Endodermal cell (in vitro differentiated cells): Measurements from ENCODE around the gene MBOAT2. TPM values are rescaled to one million over a fixed set of nuclear protein-coding genes. Genes with fewer than 3 reads are reported as not detected.
A peak's percentile ranks its signal among the peaks of the same experiment; 100 is the strongest.

Experiments used
- DNase-seq: peaks from one replicate; pipeline ENCODE4 v3.0.0-alpha.2; 2017
- H3K27ac ChIP-seq: 2 replicates; pipeline ENCODE4 v1.5.1; 2013; ENCODE audit warnings: mild to moderate bottlenecking, low read depth, low read length, moderate library complexity
- H3K27me3 ChIP-seq: 2 replicates; pipeline ENCODE4 v1.6.1; 2013; ENCODE audit warnings: mild to moderate bottlenecking, low read length, moderate library complexity; ENCODE audit not compliant: insufficient read depth, control insufficient read depth, poor library complexity, severe bottlenecking
- H3K36me3 ChIP-seq: 2 replicates; pipeline ENCODE4 v1.7.0; 2013; ENCODE audit warnings: mild to moderate bottlenecking, low read length, moderate library complexity; ENCODE audit not compliant: control insufficient read depth, insufficient read depth
- H3K4me1 ChIP-seq: one replicate; pipeline ENCODE4 v1.7.0; 2013; ENCODE audit warnings: low read length; ENCODE audit not compliant: control insufficient read depth, insufficient read depth
- H3K4me3 ChIP-seq: 2 replicates; pipeline ENCODE4 v1.5.1; 2013; ENCODE audit warnings: mild to moderate bottlenecking, low read length, moderate library complexity
- H3K9ac ChIP-seq: 2 replicates; pipeline ENCODE4 v1.6.1; 2013; ENCODE audit warnings: mild to moderate bottlenecking, low read length, moderate library complexity; ENCODE audit not compliant: poor library complexity, severe bottlenecking; ENCODE audit errors: extremely low read depth
- H3K9me3 ChIP-seq: 2 replicates; pipeline ENCODE4 v1.6.1; 2013; ENCODE audit warnings: mild to moderate bottlenecking, low read length, moderate library complexity; ENCODE audit not compliant: control insufficient read depth
- H3K27ac Mint-ChIP-seq: 2 replicates; pipeline ENCODE4 v1.8.0; 2020; ENCODE audit warnings: mixed read lengths
- H3K27me3 Mint-ChIP-seq: 2 replicates; pipeline ENCODE4 v1.8.0; 2021; ENCODE audit warnings: mild to moderate bottlenecking, mixed read lengths; ENCODE audit not compliant: insufficient read depth
- H3K36me3 Mint-ChIP-seq: 2 replicates; pipeline ENCODE4 v1.8.0; 2020; ENCODE audit warnings: low read depth, mixed read lengths
- H3K4me1 Mint-ChIP-seq: 2 replicates; pipeline ENCODE4 v1.8.0; 2020; ENCODE audit warnings: mixed read lengths
- H3K4me3 Mint-ChIP-seq: 2 replicates; pipeline ENCODE4 v1.8.0; 2020; ENCODE audit warnings: mild to moderate bottlenecking, moderate library complexity, mixed read lengths
- H3K9me3 Mint-ChIP-seq: 2 replicates; pipeline ENCODE4 v1.8.0; 2020; ENCODE audit warnings: mild to moderate bottlenecking, mixed read lengths
- WGBS, 2 experiments: methylation state at CpG; one replicate each; pipeline versions ENCODE4 v1.1.5 to v1.1.7; 2013; ENCODE audit warnings: missing lambda C conversion rate in 2 of 2, mixed read lengths in 1 of 2; ENCODE audit not compliant: insufficient coverage in 1 of 2, insufficient read length in 1 of 2; 5-methylcytosine and 5-hydroxymethylcytosine counted together
- total RNA-seq, 2 donors: library from RNA; stranded (reverse); fragmentation: NEBNext Ultra II Directional in 1 of 2; extraction: Animal tissue kit (Norgen Biotek cat#: 25700) in 1 of 2; gene quantifications; 2 replicates in 1 of 2; 3 replicates in 1 of 2; pipeline ENCODE4 v1.2.1, GENCODE V29; 2021
- TF ChIP-seq, protein P1 (sequence below): fragments of 200-600 bp; sonication (generic); conservative IDR thresholded peaks from 2 replicates; pipeline ENCODE4 v1.5.0; 2021; ENCODE audit warnings: antibody characterized with exemption, mild to moderate bottlenecking

MBOAT2 gene
- total RNA-seq, 2 donors from 2014 or later: 45.3 to 51.0 TPM

GRCh38 chr2:9004338-9005204 is 1.1 kb upstream of the MBOAT2 start:
- H3K27me3 Mint-ChIP-seq: peaks cover 16% of the 10 kb centered on the region
- H3K27ac ChIP-seq: peak overlapping the region; percentile 97

GRCh38 chr2:9003366-9003615 is 193 bp downstream of the MBOAT2 start:
- H3K4me1 ChIP-seq: no peaks in the 10 kb centered on the region
- H3K9me3 ChIP-seq: no peaks in the 10 kb centered on the region
- peak overlapping the region; percentile 95 for H3K4me3 ChIP-seq
- no peaks in the 10 kb centered on the region for H3K27me3 ChIP-seq
- Mint-ChIP-seq H3K9me3 (no peaks in the 10 kb centered on the region), H3K27me3 (peaks cover 16% of the 10 kb centered on the region), H3K27ac (no peak overlapping the region), H3K4me3 (peak overlapping the region; percentile 87), H3K4me1 (peaks cover 21% of the 10 kb centered on the region), H3K36me3 (peaks cover 4% of the 10 kb centered on the region)
- H3K27ac ChIP-seq: no peak overlapping the region
- 0% methylated on average over 2 to 25 of the region's 25 CpGs for WGBS, 2 experiments
- peak overlapping the region; percentile 40 for H3K9ac ChIP-seq
- TF ChIP-seq, protein P1, sequence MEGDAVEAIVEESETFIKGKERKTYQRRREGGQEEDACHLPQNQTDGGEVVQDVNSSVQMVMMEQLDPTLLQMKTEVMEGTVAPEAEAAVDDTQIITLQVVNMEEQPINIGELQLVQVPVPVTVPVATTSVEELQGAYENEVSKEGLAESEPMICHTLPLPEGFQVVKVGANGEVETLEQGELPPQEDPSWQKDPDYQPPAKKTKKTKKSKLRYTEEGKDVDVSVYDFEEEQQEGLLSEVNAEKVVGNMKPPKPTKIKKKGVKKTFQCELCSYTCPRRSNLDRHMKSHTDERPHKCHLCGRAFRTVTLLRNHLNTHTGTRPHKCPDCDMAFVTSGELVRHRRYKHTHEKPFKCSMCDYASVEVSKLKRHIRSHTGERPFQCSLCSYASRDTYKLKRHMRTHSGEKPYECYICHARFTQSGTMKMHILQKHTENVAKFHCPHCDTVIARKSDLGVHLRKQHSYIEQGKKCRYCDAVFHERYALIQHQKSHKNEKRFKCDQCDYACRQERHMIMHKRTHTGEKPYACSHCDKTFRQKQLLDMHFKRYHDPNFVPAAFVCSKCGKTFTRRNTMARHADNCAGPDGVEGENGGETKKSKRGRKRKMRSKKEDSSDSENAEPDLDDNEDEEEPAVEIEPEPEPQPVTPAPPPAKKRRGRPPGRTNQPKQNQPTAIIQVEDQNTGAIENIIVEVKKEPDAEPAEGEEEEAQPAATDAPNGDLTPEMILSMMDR: no peak
- no peak for DNase-seq
- no peaks in the 10 kb centered on the region for H3K36me3 ChIP-seq

More at GRCh38 chr2:9004338-9005204, 1.1 kb upstream of the MBOAT2 start:
- Mint-ChIP-seq H3K4me3 (peak overlapping the region; percentile 87), H3K4me1 (peaks cover 23% of the 10 kb centered on the region), H3K36me3 (peaks cover 4% of the 10 kb centered on the region), H3K9me3 (no peaks in the 10 kb centered on the region), H3K27ac (peak overlapping the region; percentile 92)
- Histone ChIP-seq H3K36me3 (no peaks in the 10 kb centered on the region), H3K9me3 (no peaks in the 10 kb centered on the region), H3K4me3 (peak overlapping the region; percentile 82), H3K27me3 (no peaks in the 10 kb centered on the region), H3K9ac (peak overlapping the region; percentile 73), H3K4me1 (no peaks in the 10 kb centered on the region)
- TF ChIP-seq, protein P1: no peak
- WGBS, 2 experiments: 22 to 34% methylated on average over 14 to 25 of the region's 25 CpGs
- no peak for DNase-seq

GRCh38 chr2:9002637-9003365 is 683 bp downstream of the MBOAT2 start:
- H3K27ac Mint-ChIP-seq: peak overlapping the region; percentile 65
- no peak overlapping the region for H3K27ac ChIP-seq
- H3K9ac ChIP-seq: peak overlapping the region; percentile 40

More at GRCh38 chr2:9002637-9003365, 683 bp downstream of the MBOAT2 start:
- Mint-ChIP-seq H3K27me3 (peaks cover 16% of the 10 kb centered on the region), H3K36me3 (peaks cover 4% of the 10 kb centered on the region), H3K4me1 (peaks cover 21% of the 10 kb centered on the region), H3K4me3 (peak overlapping the region; percentile 87), H3K9me3 (no peaks in the 10 kb centered on the region)
- Histone ChIP-seq H3K4me3 (peak overlapping the region; percentile 95), H3K27me3 (no peaks in the 10 kb centered on the region), H3K36me3 (no peaks in the 10 kb centered on the region), H3K9me3 (no peaks in the 10 kb centered on the region), H3K4me1 (no peaks in the 10 kb centered on the region)
- 0 to 1% methylated on average over 11 to 44 of the region's 44 CpGs for WGBS, 2 experiments
- TF ChIP-seq, protein P1: no peak
- DNase-seq: peak; percentile 76
